Ovary (tissue), 3 donors: ENCODE data around the gene FOCAD.

Experiments used
- EP300 ChIP-seq: sonication (generic); formaldehyde crosslinking; IDR thresholded peaks from one replicate; pipeline ENCODE4 v1.6.1; 2017; ENCODE audit warnings: antibody characterized with exemption
- POLR2A ChIP-seq: fragments of 450-650 bp; IDR thresholded peaks from one replicate; pipeline ENCODE4 v1.6.1; 2017; ENCODE audit warnings: antibody characterized with exemption, mild to moderate bottlenecking, moderate library complexity
- TF ChIP-seq, protein P1 (sequence below), 3 donors: fragments of 450-650 bp in 2 of 3; fragments of 200-600 bp in 1 of 3; IDR thresholded peaks; one replicate each; pipeline versions ENCODE4 v1.5.1 to v1.8.0; 2016 to 2022; ENCODE audit warnings: antibody characterized with exemption in 3 of 3, mild to moderate bottlenecking in 1 of 3
- donor health status: DM: no; HTN: no; CAD: no.

DNA sequence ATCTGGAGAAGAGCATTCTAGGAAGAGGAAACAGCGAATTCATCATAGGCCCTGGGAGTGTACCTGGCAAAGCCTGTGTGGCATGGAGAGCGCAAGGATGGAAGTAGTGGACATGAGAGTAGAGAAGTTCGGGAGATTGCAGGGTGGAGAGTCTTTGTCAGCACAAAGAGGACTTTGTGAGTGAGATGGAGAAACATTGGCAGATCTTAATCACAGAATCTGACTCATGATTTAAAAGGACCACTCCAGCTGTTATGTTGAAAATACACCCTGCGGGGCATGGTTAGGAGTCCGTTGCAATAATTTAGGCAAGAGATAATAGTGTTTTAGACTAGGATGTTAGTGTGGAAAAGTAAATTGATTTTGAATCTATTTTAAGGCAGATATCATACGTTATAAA lies 230.5 kb downstream of the FOCAD start:
- TF ChIP-seq, protein P1, sequence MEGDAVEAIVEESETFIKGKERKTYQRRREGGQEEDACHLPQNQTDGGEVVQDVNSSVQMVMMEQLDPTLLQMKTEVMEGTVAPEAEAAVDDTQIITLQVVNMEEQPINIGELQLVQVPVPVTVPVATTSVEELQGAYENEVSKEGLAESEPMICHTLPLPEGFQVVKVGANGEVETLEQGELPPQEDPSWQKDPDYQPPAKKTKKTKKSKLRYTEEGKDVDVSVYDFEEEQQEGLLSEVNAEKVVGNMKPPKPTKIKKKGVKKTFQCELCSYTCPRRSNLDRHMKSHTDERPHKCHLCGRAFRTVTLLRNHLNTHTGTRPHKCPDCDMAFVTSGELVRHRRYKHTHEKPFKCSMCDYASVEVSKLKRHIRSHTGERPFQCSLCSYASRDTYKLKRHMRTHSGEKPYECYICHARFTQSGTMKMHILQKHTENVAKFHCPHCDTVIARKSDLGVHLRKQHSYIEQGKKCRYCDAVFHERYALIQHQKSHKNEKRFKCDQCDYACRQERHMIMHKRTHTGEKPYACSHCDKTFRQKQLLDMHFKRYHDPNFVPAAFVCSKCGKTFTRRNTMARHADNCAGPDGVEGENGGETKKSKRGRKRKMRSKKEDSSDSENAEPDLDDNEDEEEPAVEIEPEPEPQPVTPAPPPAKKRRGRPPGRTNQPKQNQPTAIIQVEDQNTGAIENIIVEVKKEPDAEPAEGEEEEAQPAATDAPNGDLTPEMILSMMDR (IDR thresholded peaks at IDR 0.05) = no peak
- TF ChIP-seq EP300 (no peak), POLR2A (no peak)
